K562 (cell line): ENCODE measurements around the gene FTL. TPM values are rescaled to one million over a fixed set of nuclear protein-coding genes. Genes with fewer than 3 reads are reported as not detected.
A peak's percentile ranks its signal among the peaks of the same experiment; 100 is the strongest.

ENCODE experiments used
- ATF7 ChIP-seq: fragments of 450-650 bp; IDR thresholded peaks from 2 replicates; pipeline ENCODE4 v1.7.1; 2014; ENCODE audit warnings: mild to moderate bottlenecking, moderate library complexity
- CEBPG ChIP-seq, 3 experiments: fragments of 200-800 bp in 1 of 3; sonication (Bioruptor generic) in 1 of 3; sonication (generic) in 1 of 3; formaldehyde crosslinking in 1 of 3; IDR thresholded peaks in 2 of 3; conservative IDR thresholded peaks in 1 of 3; 2 replicates each; pipeline versions ENCODE4 v1.6.1 to v1.8.0; 2016 to 2022; ENCODE audit warnings: missing compliant biosample characterization in 2 of 3, missing genetic modification characterization in 2 of 3, mild to moderate bottlenecking in 1 of 3, missing genetic modification reagents in 1 of 3
- CHCHD3 ChIP-seq: fragments of 250-450 bp; sonication (Bioruptor Pico); IDR thresholded peaks from 2 replicates; pipeline ENCODE4 v2.1.2; 2022; ENCODE audit warnings: mild to moderate bottlenecking
- CHD1 ChIP-seq: fragments of 200-600 bp; sonication (generic); IDR thresholded peaks from one replicate; pipeline ENCODE4 v1.6.1; 2012; ENCODE audit warnings: mild to moderate bottlenecking, moderate library complexity, low read length, inconsistent platforms
- DMBX1 ChIP-seq: fragments of 250-450 bp; sonication (Bioruptor Pico); IDR thresholded peaks from 2 replicates; pipeline ENCODE4 v1.8.0; 2022; ENCODE audit warnings: inconsistent platforms, mild to moderate bottlenecking, moderate library complexity, borderline replicate concordance
- HDAC2 ChIP-seq: fragments of 450-650 bp; IDR thresholded peaks from 2 replicates; pipeline ENCODE4 v1.6.1; 2016; ENCODE audit warnings: mild to moderate bottlenecking
- HMG20A ChIP-seq: fragments of 450-650 bp; formaldehyde crosslinking; conservative IDR thresholded peaks from 2 replicates; pipeline ENCODE4 v1.4.0; 2020; ENCODE audit warnings: mild to moderate bottlenecking, mixed read lengths
- KLF16 ChIP-seq: IDR thresholded peaks from 2 replicates; pipeline ENCODE4 v1.6.1; 2016; ENCODE audit warnings: antibody characterized with exemption
- MECOM ChIP-seq: fragments of 250-450 bp; sonication (Bioruptor Pico); IDR thresholded peaks from 2 replicates; pipeline ENCODE4 v1.8.0; 2022; ENCODE audit warnings: inconsistent platforms
- NCOA6 ChIP-seq: fragments of 450-650 bp; IDR thresholded peaks from 2 replicates; pipeline ENCODE4 v1.6.1; 2017; ENCODE audit warnings: mild to moderate bottlenecking
- RBBP5 ChIP-seq: fragments of 200-600 bp; sonication (generic); IDR thresholded peaks from 2 replicates; pipeline ENCODE4 v1.6.1; 2012; ENCODE audit warnings: borderline replicate concordance, mild to moderate bottlenecking, low read length, control low read depth, inconsistent platforms; ENCODE audit not compliant: insufficient read depth, poor library complexity, severe bottlenecking
- TCFL5 ChIP-seq: fragments of 250-450 bp; sonication (Bioruptor Pico); conservative IDR thresholded peaks from 2 replicates; pipeline ENCODE4 v1.6.1; 2021; ENCODE audit warnings: mild to moderate bottlenecking, moderate library complexity, matching md5 sums
- ZFP36 ChIP-seq: fragments of 150-350 bp; IDR thresholded peaks from 2 replicates; pipeline ENCODE4 v1.6.1; 2018; ENCODE audit warnings: low read length, low read depth; ENCODE audit not compliant: partially characterized antibody
- ZNF124 ChIP-seq: sonication (generic); formaldehyde crosslinking; IDR thresholded peaks from 2 replicates; pipeline ENCODE4 v1.8.1; 2022; ENCODE audit warnings: missing genetic modification reagents
- ZNF140 ChIP-seq: fragments of 250-450 bp; sonication (Bioruptor Pico); IDR thresholded peaks from 2 replicates; pipeline ENCODE4 v1.8.0; 2021; ENCODE audit warnings: moderate library complexity, mild to moderate bottlenecking, inconsistent platforms
- ZNF316 ChIP-seq: fragments of 450-650 bp; IDR thresholded peaks from 2 replicates; pipeline ENCODE4 v1.6.1; 2016
- ZNF76 ChIP-seq: fragments of 250-450 bp; sonication (Bioruptor Pico); IDR thresholded peaks from 2 replicates; pipeline ENCODE4 v1.4.0; 2020; ENCODE audit warnings: mild to moderate bottlenecking, moderate library complexity, borderline replicate concordance
- polyA plus RNA-seq, 8 experiments: library from polyadenylated mRNA; depleted of rRNA in 4 of 8; stranded (reverse) in 5 of 8; unstranded in 3 of 8; fragments of >200 nt; fragmentation: Nextera tagmentation in 2 of 8; fragmentation: Illumina TruSeq in 1 of 8; extraction: Ambion mirVana in 2 of 8; extraction: Trizol in 1 of 8; gene quantifications; 2 replicates each; pipeline versions ENCODE4 v1.2.1 to v1.2.3, GENCODE V29; 2011 to 2014; ENCODE audit warnings: inconsistent platforms in 1 of 8, missing spikeins in 1 of 8
- total RNA-seq, 7 experiments: library from RNA; depleted of rRNA in 6 of 7; stranded (reverse); fragments of >200 nt in 6 of 7; fragmentation: Illumina TruSeq in 2 of 7; extraction: Trizol in 2 of 7; gene quantifications; 2 replicates each; pipeline versions ENCODE4 v1.2.1 to v1.2.3, GENCODE V29; 2011 to 2021; ENCODE audit warnings: low replicate concordance in 1 of 7
- TF ChIP-seq, protein P1 (sequence below): fragments of 450-650 bp; IDR thresholded peaks from 2 replicates; pipeline ENCODE4 v1.6.1; 2017; ENCODE audit warnings: antibody characterized with exemption, mild to moderate bottlenecking
- TF ChIP-seq, protein P2 (sequence below): fragments of 200-800 bp; sonication (Bioruptor generic); IDR thresholded peaks from 2 replicates; pipeline ENCODE4 v1.6.1; 2017; ENCODE audit warnings: missing genetic modification characterization, missing compliant biosample characterization
- TF ChIP-seq, protein P3 (sequence below): fragments of 450-650 bp; IDR thresholded peaks from 2 replicates; pipeline ENCODE4 v1.6.1; 2016; ENCODE audit warnings: antibody characterized with exemption

FTL gene
- total and polyA plus RNA-seq, 9 of the 15 experiments (the other 6 are each of a cell fraction or from before 2014, with no cell fraction given): 1,231 to 27,415 (median 3,965) TPM

DNA sequence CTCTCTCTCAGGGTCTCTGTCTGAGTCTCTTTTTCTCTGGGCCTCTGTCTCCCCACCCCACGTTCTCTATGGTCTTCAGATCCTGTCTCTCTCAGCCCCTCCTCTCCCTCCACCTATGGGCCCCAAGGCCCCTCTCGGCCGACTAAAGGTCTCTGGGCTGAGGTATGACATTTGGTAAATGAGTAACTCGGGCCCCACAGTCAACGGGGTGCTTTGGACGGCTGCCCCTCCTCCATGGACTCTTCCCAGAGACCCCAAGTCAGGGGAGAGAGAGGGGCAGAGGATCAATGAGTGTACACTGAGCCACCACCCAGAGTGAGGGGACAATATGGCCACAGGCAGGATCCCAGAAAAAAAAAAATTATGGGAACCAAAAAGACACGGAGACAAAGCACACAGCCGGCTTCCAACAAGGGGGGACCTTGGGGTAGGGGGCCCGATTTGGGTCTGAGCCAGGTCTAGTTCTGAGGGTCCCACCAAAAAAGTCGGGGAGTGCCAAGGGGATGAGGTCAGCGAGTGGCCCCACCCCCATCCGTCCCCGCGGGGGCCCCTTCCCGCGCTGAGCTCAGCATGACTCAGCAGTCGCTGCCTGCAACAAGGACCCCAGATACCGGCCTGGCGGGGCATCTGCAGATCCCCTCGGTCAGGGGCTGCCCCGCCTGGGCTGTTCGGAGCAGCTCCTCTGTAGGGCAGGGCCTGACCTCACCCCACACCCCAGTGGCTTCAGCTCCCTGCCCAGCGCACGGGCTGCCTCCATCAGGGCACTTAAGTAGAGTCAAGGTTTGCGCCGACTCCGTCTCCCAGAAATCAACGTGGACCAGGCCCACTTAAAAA lies 1.5 kb upstream of the FTL start (continued):
- TF ChIP-seq, protein P1, sequence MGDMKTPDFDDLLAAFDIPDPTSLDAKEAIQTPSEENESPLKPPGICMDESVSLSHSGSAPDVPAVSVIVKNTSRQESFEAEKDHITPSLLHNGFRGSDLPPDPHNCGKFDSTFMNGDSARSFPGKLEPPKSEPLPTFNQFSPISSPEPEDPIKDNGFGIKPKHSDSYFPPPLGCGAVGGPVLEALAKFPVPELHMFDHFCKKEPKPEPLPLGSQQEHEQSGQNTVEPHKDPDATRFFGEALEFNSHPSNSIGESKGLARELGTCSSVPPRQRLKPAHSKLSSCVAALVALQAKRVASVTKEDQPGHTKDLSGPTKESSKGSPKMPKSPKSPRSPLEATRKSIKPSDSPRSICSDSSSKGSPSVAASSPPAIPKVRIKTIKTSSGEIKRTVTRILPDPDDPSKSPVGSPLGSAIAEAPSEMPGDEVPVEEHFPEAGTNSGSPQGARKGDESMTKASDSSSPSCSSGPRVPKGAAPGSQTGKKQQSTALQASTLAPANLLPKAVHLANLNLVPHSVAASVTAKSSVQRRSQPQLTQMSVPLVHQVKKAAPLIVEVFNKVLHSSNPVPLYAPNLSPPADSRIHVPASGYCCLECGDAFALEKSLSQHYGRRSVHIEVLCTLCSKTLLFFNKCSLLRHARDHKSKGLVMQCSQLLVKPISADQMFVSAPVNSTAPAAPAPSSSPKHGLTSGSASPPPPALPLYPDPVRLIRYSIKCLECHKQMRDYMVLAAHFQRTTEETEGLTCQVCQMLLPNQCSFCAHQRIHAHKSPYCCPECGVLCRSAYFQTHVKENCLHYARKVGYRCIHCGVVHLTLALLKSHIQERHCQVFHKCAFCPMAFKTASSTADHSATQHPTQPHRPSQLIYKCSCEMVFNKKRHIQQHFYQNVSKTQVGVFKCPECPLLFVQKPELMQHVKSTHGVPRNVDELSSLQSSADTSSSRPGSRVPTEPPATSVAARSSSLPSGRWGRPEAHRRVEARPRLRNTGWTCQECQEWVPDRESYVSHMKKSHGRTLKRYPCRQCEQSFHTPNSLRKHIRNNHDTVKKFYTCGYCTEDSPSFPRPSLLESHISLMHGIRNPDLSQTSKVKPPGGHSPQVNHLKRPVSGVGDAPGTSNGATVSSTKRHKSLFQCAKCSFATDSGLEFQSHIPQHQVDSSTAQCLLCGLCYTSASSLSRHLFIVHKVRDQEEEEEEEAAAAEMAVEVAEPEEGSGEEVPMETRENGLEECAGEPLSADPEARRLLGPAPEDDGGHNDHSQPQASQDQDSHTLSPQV: peak; percentile 95
- TF ChIP-seq ZNF140 (no peak), TCFL5 (CRISPR knock-in tag) (no peak), ATF7 (peak; percentile 98), HMG20A (CRISPR knock-in tag) (no peak), ZNF76 (CRISPR knock-in tag) (no peak), HDAC2 (peak; percentile 76), MECOM (CRISPR knock-in tag) (peak; percentile 37; the same call in 1 of the 2 replicates), NCOA6 (no peak), KLF16 (no peak), CHD1 (no peak), CHCHD3 (CRISPR knock-in tag) (no peak), ZNF316 (peak; percentile 99), ZFP36 (no peak), RBBP5 (peak; percentile 35), ZNF124 (CRISPR knock-in tag) (no peak), DMBX1 (CRISPR knock-in tag) (peak; percentile 89), CEBPG (CRISPR knock-in tag; IDR thresholded peaks at IDR 0.05) (no peak; the same call in 1 of the 2 replicates), CEBPG (tag; conservative IDR thresholded peaks at IDR 0.05 in 1 of 2, IDR thresholded peaks at IDR 0.05 in 1 of 2) (no peak)
- TF ChIP-seq, protein P2, sequence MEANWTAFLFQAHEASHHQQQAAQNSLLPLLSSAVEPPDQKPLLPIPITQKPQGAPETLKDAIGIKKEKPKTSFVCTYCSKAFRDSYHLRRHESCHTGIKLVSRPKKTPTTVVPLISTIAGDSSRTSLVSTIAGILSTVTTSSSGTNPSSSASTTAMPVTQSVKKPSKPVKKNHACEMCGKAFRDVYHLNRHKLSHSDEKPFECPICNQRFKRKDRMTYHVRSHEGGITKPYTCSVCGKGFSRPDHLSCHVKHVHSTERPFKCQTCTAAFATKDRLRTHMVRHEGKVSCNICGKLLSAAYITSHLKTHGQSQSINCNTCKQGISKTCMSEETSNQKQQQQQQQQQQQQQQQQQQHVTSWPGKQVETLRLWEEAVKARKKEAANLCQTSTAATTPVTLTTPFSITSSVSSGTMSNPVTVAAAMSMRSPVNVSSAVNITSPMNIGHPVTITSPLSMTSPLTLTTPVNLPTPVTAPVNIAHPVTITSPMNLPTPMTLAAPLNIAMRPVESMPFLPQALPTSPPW (CRISPR knock-in tag): peak; percentile 94
- TF ChIP-seq, protein P3, sequence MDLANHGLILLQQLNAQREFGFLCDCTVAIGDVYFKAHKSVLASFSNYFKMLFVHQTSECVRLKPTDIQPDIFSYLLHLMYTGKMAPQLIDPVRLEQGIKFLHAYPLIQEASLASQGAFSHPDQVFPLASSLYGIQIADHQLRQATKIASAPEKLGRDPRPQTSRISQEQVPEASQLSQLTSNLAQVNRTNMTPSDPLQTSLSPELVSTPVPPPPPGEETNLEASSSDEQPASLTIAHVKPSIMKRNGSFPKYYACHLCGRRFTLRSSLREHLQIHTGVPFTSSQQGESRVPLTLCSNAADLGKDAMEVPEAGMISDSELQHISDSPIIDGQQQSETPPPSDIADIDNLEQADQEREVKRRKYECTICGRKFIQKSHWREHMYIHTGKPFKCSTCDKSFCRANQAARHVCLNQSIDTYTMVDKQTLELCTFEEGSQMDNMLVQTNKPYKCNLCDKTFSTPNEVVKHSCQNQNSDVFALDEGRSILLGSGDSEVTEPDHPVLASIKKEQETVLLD: 0 out of 2 replicates have a peak, but pooled peaks have one; percentile 79
